NCI-H82 (cell line): Measurements from ENCODE around the gene LURAP1L.

ENCODE experiments used
- DNase-seq: peaks from one replicate; lab custom pipeline; 2025; lab: John Stamatoyannopoulos, UW

LURAP1L gene

GRCh38 chr9:12777121-12778022 lies 2.6 kb downstream of the LURAP1L start:
- no peak for DNase-seq

- no peak for DNase-seq
These were observed 3.6 kb downstream of the LURAP1L start for GRCh38 chr9:12778389-12778788.

GRCh38 chr9:12781226-12781733 lies 6.5 kb downstream of the LURAP1L start:
- no peak for DNase-seq

- DNase-seq = no peak
These were observed 9.1 kb downstream of the LURAP1L start for GRCh38 chr9:12783767-12784460.

GRCh38 chr9:12784461-12785259 lies 9.8 kb downstream of the LURAP1L start:
- no peak for DNase-seq

- DNase-seq = no peak
These were observed 10.5 kb downstream of the LURAP1L start for GRCh38 chr9:12785260-12785770.

- no peak for DNase-seq
These were observed 11.1 kb downstream of the LURAP1L start for GRCh38 chr9:12785941-12786340.

- peak; percentile 2 for DNase-seq
These were observed 15.2 kb downstream of the LURAP1L start for GRCh38 chr9:12790001-12790400.

- peak; percentile 2 for DNase-seq
These were observed 16.1 kb downstream of the LURAP1L start for GRCh38 chr9:12790883-12791282.

GRCh38 chr9:12794101-12794799 lies 19.4 kb downstream of the LURAP1L start:
- DNase-seq = no peak

- DNase-seq = no peak
These were observed 21.8 kb downstream of the LURAP1L start for GRCh38 chr9:12796601-12797000.

- no peak for DNase-seq
These were observed 22.2 kb downstream of the LURAP1L start for GRCh38 chr9:12797037-12797436.

- peak; percentile 63 for DNase-seq
These were observed 23.4 kb downstream of the LURAP1L start for GRCh38 chr9:12798066-12798770.

- no peak for DNase-seq
These were observed 26.4 kb downstream of the LURAP1L start for GRCh38 chr9:12801187-12801586.

- DNase-seq = no peak
These were observed 26.8 kb downstream of the LURAP1L start for GRCh38 chr9:12801663-12802062.

GRCh38 chr9:12802093-12802492 lies 27.3 kb downstream of the LURAP1L start:
- no peak for DNase-seq

GRCh38 chr9:12808569-12808968 lies 33.7 kb downstream of the LURAP1L start:
- DNase-seq = no peak

GRCh38 chr9:12809720-12810119 lies 34.9 kb downstream of the LURAP1L start:
- DNase-seq = no peak

- DNase-seq = no peak
These were observed 37.1 kb downstream of the LURAP1L start for GRCh38 chr9:12811935-12812334.

- peak; percentile 30 for DNase-seq
These were observed 37.9 kb downstream of the LURAP1L start for GRCh38 chr9:12812710-12813109.

- no peak for DNase-seq
These were observed 38.7 kb downstream of the LURAP1L start for GRCh38 chr9:12813533-12813932.
